Activated T-cell treated with anti-CD3 and anti-CD28 coated beads, Interleukin-2, amount 50 U/mL, for 24 hours (primary cell): ENCODE data around the gene UBE2G1.
"Not testable (repeated sequence)": the region's sequence is repeated elsewhere in the genome, so short reads cannot be mapped to it uniquely, and the experiment has no call there.

Experiments used
- DNase-seq: peaks from one replicate; pipeline ENCODE4 v3.0.0-alpha.2; 2020
- H3K27ac Mint-ChIP-seq: 2 replicates; pipeline ENCODE4 v1.8.0; 2020; ENCODE audit warnings: mild to moderate bottlenecking, mixed read lengths
- H3K27me3 Mint-ChIP-seq: 2 replicates; pipeline ENCODE4 v1.8.0; 2020; ENCODE audit warnings: mixed read lengths
- H3K36me3 Mint-ChIP-seq: 2 replicates; pipeline ENCODE4 v1.8.0; 2020; ENCODE audit warnings: low read depth, mixed read lengths
- H3K4me1 Mint-ChIP-seq: 2 replicates; pipeline ENCODE4 v1.8.0; 2020; ENCODE audit warnings: low read depth, mixed read lengths
- H3K4me3 Mint-ChIP-seq: 2 replicates; pipeline ENCODE4 v1.8.0; 2020; ENCODE audit warnings: mild to moderate bottlenecking, moderate library complexity, mixed read lengths
- H3K9me3 Mint-ChIP-seq: 2 replicates; pipeline ENCODE4 v1.8.0; 2020; ENCODE audit warnings: mixed read lengths

The UBE2G1 gene

DNA sequence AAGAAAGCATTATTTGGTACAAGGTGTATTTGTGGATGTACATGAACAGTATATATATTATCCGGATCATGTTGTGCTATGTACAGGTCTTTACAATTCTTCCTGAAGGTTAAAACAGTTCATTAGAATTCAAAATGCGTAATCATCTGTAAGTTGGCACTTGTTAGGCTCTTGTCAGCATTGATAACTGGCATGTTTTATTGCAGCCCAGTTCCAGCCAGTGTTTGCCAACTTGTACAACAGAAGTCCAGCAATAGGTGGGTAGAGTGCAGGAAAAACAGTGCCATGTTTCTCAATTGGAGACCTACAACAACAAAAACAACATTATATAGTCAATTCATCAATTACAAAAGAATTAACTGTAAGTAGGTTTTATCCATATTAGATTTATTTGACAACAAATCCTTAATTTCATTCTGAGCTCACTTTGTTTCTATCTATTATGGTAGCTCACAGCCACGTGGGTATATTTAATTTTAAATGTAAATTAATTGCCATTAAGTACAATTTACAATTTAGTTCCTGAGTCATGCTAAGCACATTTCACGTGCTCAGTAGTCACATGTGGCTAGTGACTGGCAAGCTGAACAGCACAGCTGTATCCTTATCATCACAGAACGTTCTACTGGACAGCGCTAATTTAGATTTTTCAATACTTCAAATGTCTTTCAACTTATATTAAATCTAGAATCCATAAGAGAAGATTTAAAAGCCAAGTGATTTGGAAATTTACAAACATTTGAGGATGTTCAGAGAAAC lies 94.1 kb downstream of the UBE2G1 start:
- no peaks in the 10 kb centered on the region for H3K27me3 Mint-ChIP-seq
- no peak for DNase-seq
- H3K9me3 Mint-ChIP-seq = no peaks in the 10 kb centered on the region
- H3K4me3 Mint-ChIP-seq = no peak overlapping the region
- peaks cover 7% of the 10 kb centered on the region for H3K4me1 Mint-ChIP-seq
- H3K27ac Mint-ChIP-seq = no peak overlapping the region
- H3K36me3 Mint-ChIP-seq = peaks cover 76% of the 10 kb centered on the region

DNA sequence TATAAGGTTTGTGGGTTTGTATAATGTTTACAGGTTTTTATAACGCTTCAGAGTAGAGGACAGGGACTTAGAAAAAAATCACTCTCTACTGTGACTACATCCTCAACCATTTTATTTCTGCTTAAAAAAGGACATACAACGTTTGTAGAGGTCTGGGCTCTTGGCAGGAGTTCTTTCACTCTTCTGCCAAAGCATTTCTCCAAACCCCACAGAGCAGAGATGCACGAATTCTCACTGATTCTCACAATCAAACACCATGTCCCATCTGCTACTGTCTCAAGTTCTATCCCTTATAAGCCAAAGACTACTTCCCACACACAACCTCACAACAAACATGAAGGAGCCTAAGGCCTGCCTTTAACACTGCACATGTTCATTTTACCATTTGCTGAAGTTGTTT lies 95.7 kb downstream of the UBE2G1 start:
- peak overlapping the region; percentile 4 for H3K27ac Mint-ChIP-seq
- no peak for DNase-seq
- no peak overlapping the region for H3K4me3 Mint-ChIP-seq
- H3K27me3 Mint-ChIP-seq = no peaks in the 10 kb centered on the region
- H3K9me3 Mint-ChIP-seq = no peaks in the 10 kb centered on the region
- H3K36me3 Mint-ChIP-seq = peaks cover 67% of the 10 kb centered on the region
- no peaks in the 10 kb centered on the region for H3K4me1 Mint-ChIP-seq

DNA sequence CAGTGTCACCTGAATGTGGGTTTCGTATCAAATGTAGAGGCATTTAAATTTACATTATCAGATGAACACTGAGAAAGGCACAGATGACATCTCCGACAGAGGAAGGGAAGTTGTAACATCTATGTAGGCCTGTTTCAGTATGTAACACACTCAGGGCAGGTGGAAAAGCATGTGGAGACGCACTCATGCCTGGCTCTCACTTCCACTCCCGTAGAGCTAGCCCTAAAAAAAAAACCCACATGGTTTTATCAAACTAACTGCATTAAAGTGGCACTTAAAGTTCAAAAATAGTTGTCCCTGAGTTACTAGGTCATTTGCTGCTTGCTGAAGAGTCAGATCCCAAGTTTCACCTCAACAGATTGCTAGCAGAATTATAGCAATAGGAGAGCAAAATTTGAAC lies 96.6 kb downstream of the UBE2G1 start:
- DNase-seq = no peak
- no peak overlapping the region for H3K4me3 Mint-ChIP-seq
- no peaks in the 10 kb centered on the region for H3K9me3 Mint-ChIP-seq
- peaks cover 4% of the 10 kb centered on the region for H3K4me1 Mint-ChIP-seq
- peak overlapping the region; percentile 20 for H3K27ac Mint-ChIP-seq
- H3K27me3 Mint-ChIP-seq = no peaks in the 10 kb centered on the region
- peaks cover 64% of the 10 kb centered on the region for H3K36me3 Mint-ChIP-seq

DNA sequence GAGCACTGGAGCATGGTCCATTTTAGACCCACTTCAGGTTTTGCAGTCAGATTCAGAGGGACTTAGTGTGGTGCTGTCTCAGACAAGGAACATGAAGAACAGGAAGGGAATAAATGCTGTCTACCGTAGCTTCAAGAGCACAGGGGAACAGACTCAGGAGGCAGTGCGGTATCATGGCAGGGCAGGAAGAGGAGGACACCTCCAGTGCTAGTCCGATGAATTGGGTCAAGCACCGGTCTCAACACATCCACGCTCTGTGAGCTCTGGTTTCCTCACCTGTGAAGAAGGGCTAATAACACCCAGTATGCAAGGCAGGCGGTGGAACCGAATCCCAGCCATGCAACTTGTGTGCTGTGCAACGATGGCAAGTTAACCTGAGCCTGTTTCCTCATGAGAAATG lies 99.1 kb downstream of the UBE2G1 start:
- no peaks in the 10 kb centered on the region for H3K27me3 Mint-ChIP-seq
- DNase-seq = no peak
- peaks cover 60% of the 10 kb centered on the region for H3K36me3 Mint-ChIP-seq
- H3K9me3 Mint-ChIP-seq = no peaks in the 10 kb centered on the region
- H3K27ac Mint-ChIP-seq = no peak overlapping the region
- no peak overlapping the region for H3K4me3 Mint-ChIP-seq
- H3K4me1 Mint-ChIP-seq = peaks cover 21% of the 10 kb centered on the region

DNA sequence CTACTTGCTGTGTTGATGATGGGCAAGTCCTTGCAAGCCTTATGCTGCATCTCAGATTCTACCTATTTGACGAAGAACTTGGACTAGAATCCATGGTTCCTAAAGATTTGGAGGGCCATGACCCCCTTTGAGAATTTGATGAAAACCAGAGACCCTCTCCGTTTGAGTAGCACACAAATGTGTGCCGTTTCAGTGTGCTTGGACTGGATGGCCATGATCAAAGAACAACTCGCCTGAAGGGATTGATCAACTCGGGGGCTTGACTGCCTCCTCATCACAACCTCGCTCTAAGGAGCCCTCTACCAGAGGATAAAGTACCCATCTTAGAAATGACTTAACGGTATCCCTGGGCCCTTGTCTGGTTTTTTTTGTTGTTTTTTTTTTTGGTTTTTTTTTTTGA lies 99.9 kb downstream of the UBE2G1 start:
- Mint-ChIP-seq H3K36me3 (peaks cover 60% of the 10 kb centered on the region), H3K4me3 (no peak overlapping the region), H3K27me3 (no peaks in the 10 kb centered on the region), H3K4me1 (peaks cover 30% of the 10 kb centered on the region), H3K27ac (peak overlapping the region; percentile 42), H3K9me3 (no peaks in the 10 kb centered on the region)
- no peak for DNase-seq

DNA sequence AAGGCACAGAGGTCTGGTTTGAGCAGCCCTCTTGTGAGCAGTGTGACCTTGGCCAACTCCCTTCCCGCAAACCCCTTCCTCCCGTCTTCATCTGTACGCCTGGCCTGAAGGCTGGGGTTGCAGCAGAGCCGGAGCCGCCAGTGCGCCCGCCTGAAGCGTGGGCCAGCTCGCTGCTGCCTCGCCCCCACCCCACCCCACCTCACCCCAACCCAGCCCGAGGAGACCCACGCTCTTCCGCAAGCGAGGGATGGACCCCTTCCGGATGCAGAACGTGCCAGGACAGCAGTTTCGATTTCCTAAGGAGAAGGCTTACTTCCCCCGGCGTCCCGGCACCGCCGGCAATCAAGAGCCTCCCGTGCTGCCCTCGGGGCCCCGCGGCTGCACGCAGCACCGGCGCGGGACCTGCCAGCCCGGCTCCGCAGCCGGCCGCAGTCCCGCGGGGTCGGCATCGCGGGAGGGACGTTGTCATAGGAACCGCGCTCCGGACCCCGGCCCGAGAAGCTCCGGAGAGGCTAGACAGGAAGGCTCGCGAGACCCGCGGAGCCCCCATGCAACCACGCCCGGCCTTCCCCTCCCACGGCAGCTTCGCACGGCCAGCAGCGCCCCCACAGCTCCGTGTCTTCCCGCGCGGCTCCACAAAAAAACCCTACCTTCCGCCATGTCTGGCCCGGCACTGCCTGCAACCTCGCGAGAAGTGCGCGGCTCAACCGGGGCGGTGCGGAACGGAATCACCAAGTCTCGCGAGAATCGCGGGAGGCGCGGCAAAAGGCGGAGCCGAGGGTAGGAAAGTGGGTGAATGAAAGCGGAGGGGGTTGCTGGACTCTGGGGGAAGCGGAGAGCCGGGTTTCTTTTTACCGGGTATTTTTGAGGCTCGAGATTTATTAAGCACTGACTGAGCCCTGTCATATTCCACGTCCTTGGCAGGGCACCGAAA lies 102.9 kb downstream of the UBE2G1 start, which contains the start of gene ANKFY1:
Gene ANKFY1, minus strand, starts transcription at position 698 of the 934 bp plus-strand sequence. Its CDS starts 38 bp downstream, at position 660.
- Mint-ChIP-seq H3K4me3 (peak within 1 kb of the TSS; percentile 90), H3K27ac (peak within 1 kb of the TSS; percentile 94), H3K9me3 (peaks cover 7% of the 10 kb centered on the region), H3K27me3 (no peaks in the 10 kb centered on the region), H3K4me1 (peaks cover 43% of the 10 kb centered on the region), H3K36me3 (peaks cover 61% of the 10 kb centered on the region)
- peak; percentile 99 for DNase-seq

DNA sequence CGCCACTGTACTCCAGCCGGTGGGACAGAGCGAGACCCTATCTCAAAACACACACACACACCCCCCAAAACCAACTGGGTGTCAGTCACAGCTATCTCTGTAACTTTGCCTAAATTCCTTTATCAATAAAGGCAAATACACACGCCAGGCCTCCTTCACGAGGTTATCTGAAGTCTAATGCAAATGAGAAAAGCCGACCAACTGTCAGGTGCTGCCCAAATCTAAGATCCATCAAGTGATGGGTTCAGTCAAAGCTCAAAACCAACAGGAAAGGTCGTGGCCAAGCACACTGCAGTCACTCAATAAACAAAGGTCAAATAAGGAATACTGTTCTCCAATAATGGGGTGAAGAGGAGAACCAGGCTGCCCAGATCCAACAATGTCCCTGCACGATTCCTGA lies 103.8 kb downstream of the UBE2G1 start:
- Mint-ChIP-seq H3K27ac (peak overlapping the region; percentile 90), H3K4me3 (peak overlapping the region; percentile 90), H3K9me3 (peaks cover 7% of the 10 kb centered on the region), H3K27me3 (no peaks in the 10 kb centered on the region), H3K4me1 (peaks cover 47% of the 10 kb centered on the region), H3K36me3 (peaks cover 59% of the 10 kb centered on the region)
- DNase-seq = no peak

DNA sequence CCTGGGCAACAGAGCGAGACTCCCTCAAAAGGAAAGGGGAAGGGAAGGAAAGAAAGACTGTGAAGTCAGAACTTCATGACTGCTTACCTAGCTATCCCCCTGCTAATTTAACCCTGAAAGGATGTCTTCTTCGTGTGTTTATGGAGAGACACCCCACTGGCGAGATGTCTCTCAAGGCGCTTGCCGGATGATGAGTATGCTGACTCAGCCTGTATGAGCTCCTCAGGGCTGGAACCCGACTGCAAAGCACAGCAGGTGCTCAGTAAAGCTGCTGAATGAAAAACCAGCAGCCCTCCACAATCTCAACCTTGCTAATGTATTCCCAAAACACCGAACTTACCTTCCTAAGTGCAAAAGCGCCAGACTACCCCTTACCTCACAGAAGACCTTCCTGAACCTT lies 105.0 kb downstream of the UBE2G1 start:
- Mint-ChIP-seq H3K27ac (peak overlapping the region; percentile 46), H3K36me3 (peaks cover 65% of the 10 kb centered on the region), H3K9me3 (peaks cover 7% of the 10 kb centered on the region), H3K4me1 (peaks cover 60% of the 10 kb centered on the region), H3K4me3 (peak overlapping the region; percentile 90), H3K27me3 (no peaks in the 10 kb centered on the region)
- DNase-seq = no peak

DNA sequence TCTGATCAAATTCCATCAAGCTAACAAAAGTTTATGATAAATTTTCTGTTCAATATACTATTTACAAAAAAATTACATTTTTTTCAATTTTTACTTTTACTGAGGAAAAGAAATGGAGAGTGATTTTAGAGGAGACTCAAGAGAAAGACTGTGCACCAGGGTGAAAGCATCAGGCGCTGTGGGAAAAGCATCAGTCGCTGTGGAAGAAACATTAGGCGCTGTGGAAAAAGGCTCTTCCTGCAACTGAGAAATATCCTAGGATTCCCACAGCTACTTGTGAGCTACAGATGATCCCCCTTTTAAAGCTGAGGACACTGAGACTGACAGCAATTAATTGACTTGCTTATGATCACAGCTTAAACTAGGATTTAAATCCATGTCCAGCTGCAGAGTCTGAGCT lies 107.6 kb downstream of the UBE2G1 start:
- H3K36me3 Mint-ChIP-seq = peaks cover 78% of the 10 kb centered on the region
- H3K4me3 Mint-ChIP-seq = no peak overlapping the region
- peaks cover 57% of the 10 kb centered on the region for H3K4me1 Mint-ChIP-seq
- H3K27me3 Mint-ChIP-seq = no peaks in the 10 kb centered on the region
- H3K27ac Mint-ChIP-seq = no peak overlapping the region
- peaks cover 7% of the 10 kb centered on the region for H3K9me3 Mint-ChIP-seq
- no peak for DNase-seq

DNA sequence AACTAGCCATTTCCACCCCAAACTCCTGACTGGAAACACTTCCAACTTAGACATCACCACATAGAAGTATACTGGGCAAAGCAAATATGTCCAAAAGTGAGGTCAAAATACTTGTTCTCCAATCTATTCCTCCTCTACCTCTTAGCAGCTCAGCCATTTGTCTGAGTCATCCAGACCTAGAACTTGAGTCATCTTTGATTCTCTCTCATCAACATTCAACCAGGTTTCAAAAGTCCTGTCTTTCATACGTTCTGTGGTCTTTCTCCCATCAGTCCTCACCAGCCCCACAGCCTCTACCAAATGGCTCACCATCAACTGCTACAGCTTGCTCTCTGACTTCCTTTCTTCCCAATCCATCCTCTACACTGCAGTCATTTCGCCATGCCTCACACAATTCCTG lies 109.5 kb downstream of the UBE2G1 start:
- H3K4me3 Mint-ChIP-seq = no peak overlapping the region
- DNase-seq = no peak
- H3K27me3 Mint-ChIP-seq = no peaks in the 10 kb centered on the region
- H3K27ac Mint-ChIP-seq = peak overlapping the region; percentile 34
- peaks cover 68% of the 10 kb centered on the region for H3K36me3 Mint-ChIP-seq
- peaks cover 57% of the 10 kb centered on the region for H3K4me1 Mint-ChIP-seq
- peaks cover 7% of the 10 kb centered on the region for H3K9me3 Mint-ChIP-seq

DNA sequence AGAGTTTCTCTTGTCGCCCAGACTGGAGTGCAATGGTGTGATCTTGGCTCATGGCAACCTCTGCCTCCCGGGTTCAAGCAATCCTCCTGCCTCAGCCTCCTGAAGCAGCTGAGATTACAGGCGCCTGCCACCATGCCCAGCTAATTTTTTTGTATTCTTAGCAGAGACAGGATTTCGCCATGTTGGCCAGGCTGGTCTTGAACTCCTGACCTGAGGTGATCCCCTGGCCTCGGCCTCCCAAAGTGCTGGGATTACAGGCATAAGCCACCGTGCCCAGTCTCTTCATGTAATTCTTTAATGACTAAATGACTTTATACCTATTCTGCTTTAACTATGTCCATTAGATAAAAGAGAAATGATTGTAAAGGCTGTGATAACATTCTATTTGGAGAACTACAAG lies 111.2 kb downstream of the UBE2G1 start:
- not testable (repeated sequence) for DNase-seq, H3K9me3 Mint-ChIP-seq, H3K27me3 Mint-ChIP-seq, H3K27ac Mint-ChIP-seq, H3K4me3 Mint-ChIP-seq
- peaks cover 51% of the 10 kb centered on the region for H3K4me1 Mint-ChIP-seq
- H3K36me3 Mint-ChIP-seq = peaks cover 56% of the 10 kb centered on the region

DNA sequence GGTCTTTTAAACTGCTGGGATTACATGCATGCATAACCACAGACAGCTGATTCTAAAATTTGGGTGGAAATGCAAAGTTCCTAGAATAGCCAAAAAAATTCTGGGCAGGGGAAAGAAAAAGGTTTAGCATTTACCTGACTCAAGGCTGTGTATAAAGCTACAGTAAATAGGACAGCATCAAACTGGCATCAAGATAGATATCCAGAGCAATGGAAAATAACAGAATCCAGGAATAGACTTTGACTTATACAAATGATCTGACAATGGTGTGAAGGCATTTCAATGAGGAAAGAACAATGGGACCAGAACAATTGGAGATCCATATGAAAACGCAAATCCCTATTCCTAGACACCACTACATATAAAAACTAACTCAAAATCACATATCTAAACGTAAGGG lies 115.6 kb downstream of the UBE2G1 start:
- Mint-ChIP-seq H3K27ac (no peak overlapping the region), H3K27me3 (no peaks in the 10 kb centered on the region), H3K9me3 (no peaks in the 10 kb centered on the region), H3K36me3 (peaks cover 37% of the 10 kb centered on the region), H3K4me3 (no peak overlapping the region), H3K4me1 (peaks cover 53% of the 10 kb centered on the region)
- no peak for DNase-seq

DNA sequence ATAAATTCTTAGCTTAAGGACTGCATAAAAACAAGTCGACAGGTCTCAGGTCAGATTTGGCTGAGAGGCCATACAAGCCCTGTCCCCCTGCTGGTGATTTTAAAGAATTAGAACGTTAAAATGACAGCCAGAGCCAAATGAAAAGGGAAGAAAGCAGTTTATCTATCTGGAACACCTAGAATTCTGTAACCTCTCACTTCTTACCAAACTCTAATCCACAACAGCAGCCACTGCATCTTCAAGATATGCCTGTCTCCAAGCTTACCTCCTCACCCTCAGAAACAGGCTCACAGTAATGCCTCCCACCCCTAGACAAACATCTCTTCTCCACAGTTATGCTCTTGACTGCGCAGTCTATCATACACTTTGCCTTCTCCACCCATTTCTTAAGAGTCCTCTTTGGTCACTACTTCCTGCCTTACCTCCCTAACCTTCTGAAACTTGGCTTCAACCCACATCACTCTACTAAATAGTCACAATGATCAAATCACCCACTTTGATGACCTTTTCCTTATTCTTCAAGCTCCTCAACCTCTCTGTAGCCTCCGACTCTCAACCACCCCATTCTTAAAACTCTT lies 116.9 kb downstream of the UBE2G1 start:
- H3K27me3 Mint-ChIP-seq = no peaks in the 10 kb centered on the region
- no peaks in the 10 kb centered on the region for H3K9me3 Mint-ChIP-seq
- peaks cover 33% of the 10 kb centered on the region for H3K36me3 Mint-ChIP-seq
- H3K4me3 Mint-ChIP-seq = no peak overlapping the region
- DNase-seq = no peak
- H3K4me1 Mint-ChIP-seq = peaks cover 47% of the 10 kb centered on the region
- H3K27ac Mint-ChIP-seq = peak overlapping the region; percentile 1

DNA sequence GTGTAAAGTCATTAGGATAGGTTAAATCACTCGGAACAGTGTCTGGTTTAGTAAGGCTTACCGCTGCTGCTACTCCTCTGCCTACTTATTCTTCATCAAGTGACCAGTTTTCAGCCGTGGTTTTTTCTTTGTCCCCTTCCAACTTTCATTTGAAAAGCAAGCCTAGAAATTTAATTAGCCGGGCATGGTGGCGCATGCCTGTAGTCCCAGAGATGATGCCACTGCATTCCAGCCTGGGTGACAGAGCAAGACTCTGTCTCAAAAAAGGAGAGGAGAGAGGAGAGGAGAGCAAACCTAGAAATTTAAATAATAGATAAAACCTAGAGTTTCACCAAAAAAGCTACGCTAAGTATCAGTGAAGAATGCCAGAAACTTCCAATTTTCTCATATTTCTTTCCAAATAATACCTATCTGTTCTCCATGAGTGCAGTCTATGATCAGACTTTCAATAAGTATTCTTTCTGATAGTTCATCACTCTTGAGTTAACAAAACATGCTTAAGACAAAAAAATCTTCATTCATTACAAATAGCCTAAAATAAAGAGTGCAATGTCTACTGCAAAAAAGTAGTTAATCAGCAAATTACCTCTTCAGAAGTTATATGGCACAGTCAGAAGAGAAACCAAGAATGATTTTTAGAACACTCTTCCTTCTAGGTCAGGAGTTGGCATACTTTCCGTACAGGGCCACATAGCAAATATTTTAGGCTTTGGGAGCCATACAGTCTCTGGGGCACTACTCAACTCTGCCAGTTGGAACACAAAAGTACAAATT lies 117.8 kb downstream of the UBE2G1 start:
- Mint-ChIP-seq H3K9me3 (no peaks in the 10 kb centered on the region), H3K36me3 (peaks cover 32% of the 10 kb centered on the region), H3K4me1 (peaks cover 45% of the 10 kb centered on the region), H3K27me3 (no peaks in the 10 kb centered on the region), H3K4me3 (no peak overlapping the region), H3K27ac (no peak overlapping the region)
- no peak for DNase-seq
